Neural progenitor cell (in vitro differentiated cells): ENCODE results near the gene TBX10.

Experiments
- EZH2 ChIP-seq: fragments of 200-600 bp; sonication (generic); IDR thresholded peaks from 2 replicates; pipeline ENCODE4 v1.6.1; 2017; ENCODE audit warnings: antibody characterized with exemption, mild to moderate bottlenecking, moderate library complexity
- EZH2phosphoT487 ChIP-seq: fragments of 200-600 bp; sonication (generic); IDR thresholded peaks from 2 replicates; pipeline ENCODE4 v1.6.1; 2017; ENCODE audit warnings: antibody characterized with exemption
- TF ChIP-seq, protein P1 (sequence below): fragments of 200-600 bp; sonication (generic); IDR thresholded peaks from 2 replicates; pipeline ENCODE4 v1.5.1; 2017; ENCODE audit warnings: antibody characterized with exemption, mild to moderate bottlenecking

DNA sequence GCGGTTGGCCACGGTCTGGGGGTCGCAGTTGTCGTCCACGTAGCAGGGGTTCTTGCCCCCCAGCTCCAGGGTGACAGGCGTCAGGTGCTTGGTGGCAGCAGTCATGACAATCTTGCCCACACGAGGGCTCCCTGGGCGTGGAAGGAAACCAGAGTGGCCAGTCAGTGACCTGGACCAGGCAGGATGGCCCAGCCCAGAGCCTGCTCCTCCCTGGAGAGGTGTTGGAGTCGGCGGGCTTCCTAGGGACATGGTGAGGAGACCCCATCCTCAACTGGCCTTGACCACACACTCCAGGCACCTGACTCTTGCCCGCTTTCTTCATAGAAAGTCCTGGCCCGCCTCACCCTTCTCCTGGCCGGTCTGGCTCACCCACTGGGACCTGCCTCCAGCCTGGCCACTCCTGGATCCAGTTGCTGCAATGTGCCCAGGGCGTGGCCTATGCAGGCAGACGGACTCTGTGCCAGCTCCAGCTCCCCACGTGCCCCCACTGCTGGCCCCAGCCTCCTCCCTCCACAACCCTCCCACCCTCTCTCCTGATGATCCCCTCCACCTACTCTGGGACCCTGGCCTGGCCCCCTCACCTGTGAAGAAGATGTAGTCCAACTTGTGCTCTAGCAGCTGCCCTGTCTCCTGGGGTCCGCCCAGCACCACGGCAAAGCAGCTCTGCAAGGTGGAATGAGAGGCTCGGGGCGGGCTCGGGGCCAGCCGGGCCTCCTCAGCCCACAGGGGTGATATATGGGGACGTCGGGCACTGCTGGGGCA is 26.2 kb upstream of the TBX10 start:
- TF ChIP-seq, protein P1, sequence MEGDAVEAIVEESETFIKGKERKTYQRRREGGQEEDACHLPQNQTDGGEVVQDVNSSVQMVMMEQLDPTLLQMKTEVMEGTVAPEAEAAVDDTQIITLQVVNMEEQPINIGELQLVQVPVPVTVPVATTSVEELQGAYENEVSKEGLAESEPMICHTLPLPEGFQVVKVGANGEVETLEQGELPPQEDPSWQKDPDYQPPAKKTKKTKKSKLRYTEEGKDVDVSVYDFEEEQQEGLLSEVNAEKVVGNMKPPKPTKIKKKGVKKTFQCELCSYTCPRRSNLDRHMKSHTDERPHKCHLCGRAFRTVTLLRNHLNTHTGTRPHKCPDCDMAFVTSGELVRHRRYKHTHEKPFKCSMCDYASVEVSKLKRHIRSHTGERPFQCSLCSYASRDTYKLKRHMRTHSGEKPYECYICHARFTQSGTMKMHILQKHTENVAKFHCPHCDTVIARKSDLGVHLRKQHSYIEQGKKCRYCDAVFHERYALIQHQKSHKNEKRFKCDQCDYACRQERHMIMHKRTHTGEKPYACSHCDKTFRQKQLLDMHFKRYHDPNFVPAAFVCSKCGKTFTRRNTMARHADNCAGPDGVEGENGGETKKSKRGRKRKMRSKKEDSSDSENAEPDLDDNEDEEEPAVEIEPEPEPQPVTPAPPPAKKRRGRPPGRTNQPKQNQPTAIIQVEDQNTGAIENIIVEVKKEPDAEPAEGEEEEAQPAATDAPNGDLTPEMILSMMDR = peak; percentile 29
- TF ChIP-seq EZH2phosphoT487 (no peak), EZH2 (no peak)
